ENCODE results near the gene ITPK1. TPM values are rescaled to one million over a fixed set of nuclear protein-coding genes. Genes with fewer than 3 reads are reported as not detected.

Gene ITPK1
- total RNA-seq, 1 experiment from 2014 or later, result 88.6 TPM

DNA sequence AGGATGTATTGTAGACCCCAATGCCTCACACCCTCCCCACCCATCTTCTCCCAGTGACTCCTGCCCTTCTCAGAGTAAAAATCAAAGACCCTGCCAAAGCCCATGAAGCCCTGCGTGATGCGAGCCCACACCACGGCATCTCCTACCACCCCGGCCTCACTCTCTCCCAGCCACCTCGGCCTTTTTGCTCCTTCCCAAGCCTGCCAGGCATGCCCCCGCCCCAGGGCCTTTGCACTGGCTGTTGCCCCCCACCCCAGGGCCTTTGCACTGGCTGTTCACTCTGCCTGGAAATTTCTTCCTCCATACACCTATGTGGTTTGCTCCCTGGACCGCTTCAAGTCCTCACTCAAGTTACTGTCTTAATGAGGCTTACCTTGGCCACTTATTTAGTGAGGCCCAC, 197.8 kb downstream of the ITPK1 start:
- CTCF ChIA-PET, result no interaction called here
- no TSS peak for BruUV-seq (replicated peaks)
- H3K36me3 ChIP-seq (ENCODE audit: low read depth), result no peaks in the 10 kb centered on the region
- TF ChIP-seq EZH2 (IDR thresholded peaks at IDR 0.05; ENCODE audit: low read depth) (no peak), CTCF (conservative IDR thresholded peaks at IDR 0.05) (no peak)
- H3K9me3 ChIP-seq (ENCODE audit: insufficient read depth, low read depth), result no peaks in the 10 kb centered on the region
- no peak overlapping the region for H3K4me2 ChIP-seq
- no peaks in the 10 kb centered on the region; the same call in 1 of the 2 replicates for H4K20me1 ChIP-seq (ENCODE audit: insufficient read depth)
- DNase-seq, result no peak
- peaks cover 9% of the 10 kb centered on the region; the same call in 1 of the 2 replicates for H3F3A ChIP-seq (ENCODE audit: insufficient read depth, low read depth)
- POLR2A ChIA-PET (ENCODE audit: unreplicated experiment), result no interaction called here
- intact Hi-C loops (cut with micrococcal nuclease; ENCODE audit: unreplicated experiment), result no loop called here
- H3K79me2 ChIP-seq (ENCODE audit: low read depth), result no peaks in the 10 kb centered on the region
- no peaks in the 10 kb centered on the region for H3K27me3 ChIP-seq (ENCODE audit: insufficient read depth, low read depth)
- no peak overlapping the region for H2AFZ ChIP-seq
- H3K4me3 ChIP-seq, result no peak overlapping the region
- H3K4me1 ChIP-seq (replicated peaks; ENCODE audit: insufficient read depth), result no peaks in the 10 kb centered on the region
- no peaks in the 10 kb centered on the region for H3K9me2 ChIP-seq (ENCODE audit: insufficient read depth)
- no peak overlapping the region for H3K27ac ChIP-seq

GRCh38 chr14:92917041-92917940, 198.4 kb downstream of the ITPK1 start:
- CTCF ChIA-PET, result no interaction called here

DNA sequence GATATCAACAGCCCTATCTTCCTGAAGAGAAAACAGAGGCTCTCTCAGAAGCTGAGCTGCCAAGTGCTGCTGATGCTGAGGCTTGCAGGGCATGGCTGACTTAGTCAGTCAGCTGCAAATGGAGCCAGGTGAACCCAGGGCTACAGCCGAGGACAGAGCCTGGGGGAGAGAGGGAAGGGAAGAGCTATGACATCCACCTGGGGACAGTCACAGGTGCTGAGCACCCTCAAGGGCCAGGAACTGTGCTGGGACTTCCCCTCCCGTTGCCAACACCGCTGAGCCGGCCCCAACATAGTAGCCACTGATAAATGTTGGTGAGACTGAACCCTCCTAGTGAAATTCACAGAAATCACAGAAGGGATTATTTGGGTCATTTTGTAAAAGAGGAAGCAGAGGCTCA, 199.5 kb downstream of the ITPK1 start:
- H3K4me1 ChIP-seq (replicated peaks; ENCODE audit: insufficient read depth), result no peaks in the 10 kb centered on the region
- ChIA-PET CTCF (no interaction called here), POLR2A (ENCODE audit: unreplicated experiment) (no interaction called here)
- H3K4me2 ChIP-seq, result no peak overlapping the region
- no TSS peak for BruUV-seq (replicated peaks)
- H3K36me3 ChIP-seq (ENCODE audit: low read depth), result no peaks in the 10 kb centered on the region
- no peaks in the 10 kb centered on the region for H3K79me2 ChIP-seq (ENCODE audit: low read depth)
- peaks cover 5% of the 10 kb centered on the region; the same call in 1 of the 2 replicates for H3F3A ChIP-seq (ENCODE audit: insufficient read depth, low read depth)
- no peak overlapping the region for H3K4me3 ChIP-seq
- DNase-seq, result no peak
- H4K20me1 ChIP-seq (ENCODE audit: insufficient read depth), result no peaks in the 10 kb centered on the region; the same call in 1 of the 2 replicates
- H3K9me3 ChIP-seq (ENCODE audit: insufficient read depth, low read depth), result no peaks in the 10 kb centered on the region
- no peak overlapping the region for H2AFZ ChIP-seq
- no peak for TF ChIP-seq EZH2 (IDR thresholded peaks at IDR 0.05; ENCODE audit: low read depth)
- intact Hi-C loops (cut with micrococcal nuclease; ENCODE audit: unreplicated experiment), result no loop called here
- no peaks in the 10 kb centered on the region for H3K9me2 ChIP-seq (ENCODE audit: insufficient read depth)
- H3K27ac ChIP-seq, result no peak overlapping the region
- no peaks in the 10 kb centered on the region for H3K27me3 ChIP-seq (ENCODE audit: insufficient read depth, low read depth)

More at GRCh38 chr14:92917041-92917940, 198.4 kb downstream of the ITPK1 start:
- H3K79me2 ChIP-seq (ENCODE audit: low read depth), result no peaks in the 10 kb centered on the region
- intact Hi-C loops (cut with micrococcal nuclease; ENCODE audit: unreplicated experiment), result no loop called here
- DNase-seq, result no peak
- H2AFZ ChIP-seq, result no peak overlapping the region
- BruUV-seq (replicated peaks), result no TSS peak
- H3K27ac ChIP-seq, result no peak overlapping the region
- no peaks in the 10 kb centered on the region for H3K4me1 ChIP-seq (replicated peaks; ENCODE audit: insufficient read depth)
- TF ChIP-seq CTCF (conservative IDR thresholded peaks at IDR 0.05) (no peak), EZH2 (IDR thresholded peaks at IDR 0.05; ENCODE audit: low read depth) (no peak)
- no peak overlapping the region for H3K4me2 ChIP-seq
- POLR2A ChIA-PET (ENCODE audit: unreplicated experiment), result no interaction called here
- no peaks in the 10 kb centered on the region for H3K27me3 ChIP-seq (ENCODE audit: insufficient read depth, low read depth)
- peaks cover 9% of the 10 kb centered on the region; the same call in 1 of the 2 replicates for H3F3A ChIP-seq (ENCODE audit: insufficient read depth, low read depth)
- no peaks in the 10 kb centered on the region for H3K36me3 ChIP-seq (ENCODE audit: low read depth)
- no peaks in the 10 kb centered on the region; the same call in 1 of the 2 replicates for H4K20me1 ChIP-seq (ENCODE audit: insufficient read depth)
- no peaks in the 10 kb centered on the region for H3K9me3 ChIP-seq (ENCODE audit: insufficient read depth, low read depth)
- no peaks in the 10 kb centered on the region for H3K9me2 ChIP-seq (ENCODE audit: insufficient read depth)
- no peak overlapping the region for H3K4me3 ChIP-seq
